NCI-H446 treated with DMSO at 0.1 percent for 48 hours (cell line): ENCODE data around the gene ST14.
"Not testable (repeated sequence)": the region's sequence is repeated elsewhere in the genome, so short reads cannot be mapped to it uniquely, and the experiment has no call there.

Source experiments
- DNase-seq: peaks from one replicate; lab custom pipeline; 2025; lab: John Stamatoyannopoulos, UW

Gene ST14

DNA sequence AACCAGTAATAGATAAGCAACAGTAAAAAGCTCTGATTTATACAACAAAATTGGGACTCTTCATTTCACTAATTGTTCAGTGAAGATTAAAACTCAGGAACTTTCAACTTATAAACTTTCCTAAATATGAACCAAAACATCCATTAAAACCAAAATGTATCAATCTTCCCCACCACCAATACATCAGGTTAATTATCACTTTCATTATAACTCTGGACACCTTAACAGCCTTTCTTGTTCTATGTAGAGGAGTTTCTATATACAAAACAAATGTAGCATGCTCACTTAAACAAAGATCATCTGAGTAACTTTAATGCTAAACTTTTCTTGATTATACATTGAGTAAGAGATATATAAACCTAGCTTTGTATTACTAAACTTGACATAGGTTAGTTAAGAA lies 74.7 kb downstream of the ST14 start:
- DNase-seq: no peak

DNA sequence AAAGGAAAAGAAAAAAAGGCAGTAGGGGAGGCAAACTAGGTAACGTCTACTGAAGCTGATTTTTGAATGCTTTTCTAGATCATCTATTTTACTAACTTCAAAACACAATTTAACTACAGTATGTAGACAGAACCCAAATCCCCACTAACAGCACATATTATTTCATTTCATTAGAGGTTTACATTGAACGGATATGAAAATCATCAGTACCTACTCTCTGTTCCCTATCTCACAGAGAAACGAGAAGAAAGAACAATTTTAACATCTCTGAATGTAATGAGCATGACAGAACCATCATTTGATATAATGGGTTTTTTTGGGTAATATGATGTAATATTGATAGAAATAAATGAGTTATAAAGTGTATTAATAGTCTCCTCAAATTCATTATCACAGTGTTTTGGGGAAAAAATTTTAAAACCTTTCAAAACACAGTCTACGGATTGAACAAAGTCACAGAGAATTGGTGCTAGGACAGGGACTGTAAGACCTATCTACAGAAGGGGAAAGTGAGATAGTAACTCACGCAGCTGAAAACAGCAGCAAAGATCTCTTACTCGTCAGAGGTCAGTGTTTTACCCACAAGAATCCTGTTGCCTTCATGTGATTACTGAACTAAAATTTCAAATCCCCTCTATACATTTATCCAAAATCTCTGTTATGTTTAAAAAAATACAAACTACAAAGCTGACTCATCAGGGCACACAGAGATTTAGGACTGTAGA lies 77.9 kb downstream of the ST14 start:
- DNase-seq: no peak

DNA sequence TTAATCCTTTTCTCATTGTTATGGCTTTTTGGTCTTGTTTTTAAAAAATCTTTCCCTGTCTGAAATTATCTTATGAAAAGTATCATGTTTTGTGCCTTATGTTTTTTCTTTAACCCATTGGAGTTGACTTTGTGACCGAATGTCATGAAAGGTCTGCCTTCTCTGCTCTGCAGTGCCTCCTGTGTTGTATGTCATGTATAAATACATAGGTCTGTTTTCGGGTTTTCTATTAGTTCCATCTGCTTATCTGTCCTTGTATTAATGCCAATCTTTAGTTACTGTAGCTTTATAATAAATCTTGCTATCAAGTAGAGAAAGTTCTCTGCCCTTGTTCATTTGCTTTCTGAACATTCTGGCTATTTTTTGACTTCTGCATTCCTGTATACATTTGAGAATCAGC lies 82.1 kb downstream of the ST14 start:
- no peak for DNase-seq

DNA sequence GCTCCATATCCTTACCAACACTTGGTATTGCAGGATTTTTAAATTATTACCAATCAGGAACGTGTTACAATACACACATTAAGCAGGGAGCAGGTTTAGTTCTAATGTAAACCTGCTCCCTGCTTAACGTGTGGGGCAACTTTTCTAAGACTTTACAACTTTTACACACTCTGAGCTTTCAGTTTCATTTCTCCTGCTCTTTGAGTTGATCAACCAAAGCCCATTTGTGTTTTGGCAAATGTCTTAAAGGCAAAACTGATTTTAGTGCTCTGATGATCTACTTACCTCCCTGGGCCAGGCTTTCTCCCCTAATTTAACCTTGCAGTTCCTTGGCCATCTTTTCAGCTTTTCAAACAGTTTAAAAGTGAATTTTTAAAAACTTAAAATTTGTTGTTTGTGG lies 84.2 kb downstream of the ST14 start:
- no peak for DNase-seq

DNA sequence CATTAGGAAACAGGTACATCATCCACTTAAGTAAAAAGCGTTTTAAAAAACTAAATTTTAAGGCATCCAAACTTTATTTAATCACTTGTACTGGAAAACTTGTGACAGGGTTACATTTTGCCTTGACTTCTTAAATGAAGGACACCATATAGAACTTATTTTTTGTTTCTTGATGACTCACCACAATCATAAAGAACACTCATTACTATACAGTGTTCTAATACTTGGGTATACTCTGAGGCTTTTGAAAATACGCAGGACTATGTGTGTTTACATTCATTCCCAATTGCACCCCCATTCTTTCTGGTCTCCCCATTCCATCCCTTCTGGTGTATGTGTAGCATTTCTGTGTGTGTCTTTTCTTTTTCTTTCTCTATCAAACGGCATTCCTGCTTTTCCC lies 85.3 kb downstream of the ST14 start:
- no peak for DNase-seq

DNA sequence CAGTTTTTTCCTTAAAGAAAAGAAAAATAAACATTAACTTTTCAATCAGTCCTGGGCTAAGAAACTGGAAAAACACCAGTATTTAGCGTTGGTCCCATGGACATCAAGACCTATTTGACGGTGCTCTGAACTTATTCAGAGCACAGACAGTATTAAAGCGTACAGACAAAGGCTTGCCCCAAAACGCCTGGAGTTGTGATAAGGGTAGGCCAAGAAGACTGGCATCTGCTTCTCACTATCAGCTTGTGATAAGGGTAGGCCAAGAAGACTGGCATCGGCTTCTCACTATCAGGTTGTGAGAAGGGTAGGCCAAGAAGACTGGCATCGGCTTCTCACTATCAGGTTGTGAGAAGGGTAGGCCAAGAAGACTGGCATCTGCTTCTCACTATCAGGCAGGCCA lies 85.8 kb downstream of the ST14 start:
- DNase-seq: not testable (repeated sequence)

DNA sequence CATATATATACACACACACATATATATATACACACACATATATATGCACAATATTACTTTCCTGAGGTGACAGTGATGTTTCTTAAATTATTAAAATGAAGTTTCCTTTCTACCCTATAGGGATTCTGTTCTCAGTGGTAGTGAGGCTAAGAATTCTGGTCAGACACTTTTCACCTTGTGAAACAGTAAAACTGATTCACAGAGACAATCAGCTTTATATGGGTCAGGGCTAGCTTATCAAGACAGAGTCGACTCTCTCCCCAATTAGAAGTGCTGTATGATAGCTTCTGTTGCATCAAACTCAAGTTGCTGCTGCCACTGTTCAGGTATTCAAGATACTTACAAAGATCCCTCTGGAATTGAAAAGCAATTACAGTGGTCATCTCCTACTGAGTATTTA lies 86.7 kb downstream of the ST14 start:
- DNase-seq: no peak

DNA sequence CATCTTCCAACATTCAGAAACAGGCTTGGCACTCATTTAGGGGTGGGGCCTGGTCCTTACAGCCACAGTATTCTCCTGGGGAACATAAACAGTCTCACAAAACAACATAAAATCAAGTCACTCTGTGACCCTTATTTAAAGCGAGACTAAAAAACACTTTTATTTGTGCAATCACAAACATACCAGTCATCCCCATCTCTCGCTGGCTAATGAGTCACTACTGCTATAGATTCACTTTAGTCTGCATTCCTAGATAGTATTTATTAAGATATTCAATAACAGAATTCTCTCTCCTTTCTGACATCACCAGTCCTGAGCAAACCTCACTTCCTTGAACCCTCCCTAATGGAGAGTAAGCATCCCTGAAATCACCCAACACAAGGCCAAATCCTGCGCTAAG lies 87.2 kb downstream of the ST14 start:
- no peak for DNase-seq

DNA sequence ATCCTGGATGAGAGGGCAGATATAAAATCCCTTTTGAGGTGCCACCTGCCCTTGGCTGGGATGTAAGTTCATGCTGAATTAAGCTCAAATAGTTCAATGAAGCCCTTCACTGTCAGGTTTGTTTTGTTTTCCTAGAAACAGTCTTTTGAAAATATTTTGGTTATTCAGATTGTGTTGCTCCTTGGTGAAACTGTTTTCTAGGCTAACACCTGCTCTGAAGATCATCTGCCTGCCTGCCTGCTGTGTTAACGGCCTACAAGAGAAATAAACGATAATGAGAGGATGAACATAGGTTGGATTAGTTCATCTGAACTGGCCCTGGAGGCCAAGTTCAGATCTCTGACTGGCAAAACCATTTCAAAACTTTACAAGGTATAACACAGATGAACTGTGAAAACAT lies 87.7 kb downstream of the ST14 start:
- no peak for DNase-seq

DNA sequence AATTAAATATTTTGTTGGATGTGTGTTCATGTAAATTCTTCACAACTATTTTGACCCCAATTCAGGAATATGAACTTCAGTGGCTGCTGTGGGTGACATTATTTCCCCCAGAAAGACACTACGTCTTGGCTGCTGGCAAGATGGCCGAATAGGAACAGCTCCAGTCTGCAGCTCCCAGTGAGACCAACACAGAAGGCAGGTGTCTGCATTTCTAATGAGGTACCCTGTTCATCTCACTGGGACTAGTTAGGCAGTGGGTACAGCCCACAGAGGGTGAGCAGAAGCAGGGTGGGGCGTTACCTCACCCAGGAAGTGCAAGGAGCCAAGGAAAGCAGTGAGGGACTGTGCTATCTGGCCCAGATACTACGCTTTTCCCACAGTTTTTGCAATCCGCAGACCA lies 89.8 kb downstream of the ST14 start:
- no peak for DNase-seq

DNA sequence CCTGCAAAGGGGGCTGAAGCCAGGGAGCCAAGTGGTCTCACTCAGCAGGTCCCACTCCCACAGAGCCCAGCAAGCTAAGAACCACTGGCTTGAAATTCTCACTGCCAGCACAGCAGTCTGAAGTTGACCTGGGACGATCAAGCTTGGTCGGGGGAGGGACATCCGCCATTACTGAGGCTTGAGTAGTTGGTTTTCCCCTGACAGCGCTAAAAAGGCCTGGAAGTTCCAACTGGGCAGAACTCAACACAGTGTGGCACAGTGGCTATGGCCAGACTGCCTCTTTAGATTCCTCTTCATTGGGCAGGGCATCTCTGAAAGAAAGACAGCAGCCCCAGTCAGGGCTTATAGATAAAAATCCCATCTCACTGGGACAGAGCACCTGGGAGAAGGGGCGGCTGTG lies 90.3 kb downstream of the ST14 start:
- not testable (repeated sequence) for DNase-seq

DNA sequence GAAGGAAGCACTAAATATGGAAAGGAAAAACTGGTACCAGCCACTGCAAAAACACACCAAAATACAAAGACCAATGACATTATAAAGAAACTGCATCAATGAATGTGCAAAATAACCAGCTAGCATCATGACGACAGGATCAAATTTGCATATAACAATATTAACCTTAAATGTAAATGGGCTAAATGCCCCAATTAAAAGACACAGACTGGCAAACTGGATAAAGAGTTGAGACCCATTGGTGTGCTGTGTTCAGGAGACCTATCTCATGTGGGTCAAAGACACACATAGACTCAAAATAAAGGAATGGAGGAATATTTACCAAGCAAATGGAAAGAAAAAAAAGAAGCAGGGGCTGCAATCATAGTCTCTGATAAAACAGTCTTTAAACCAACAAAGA lies 92.2 kb downstream of the ST14 start:
- not testable (repeated sequence) for DNase-seq
